B cell (primary cell): ENCODE data around the gene SLC9A9. TPM values are rescaled to one million over a fixed set of nuclear protein-coding genes. Genes with fewer than 3 reads are reported as not detected.

Experiments
- ATAC-seq: fragments of 200-7000 bp; cut with Tn5 transposase; one replicate; pipeline ENCODE4 v1.10.0; 2021; ENCODE audit warnings: low read depth, mild to moderate bottlenecking, moderate number of reproducible peaks, moderate library complexity
- CTCF ChIA-PET: fragments of 350-600 bp; sonication (Branson Sonifier 250); formaldehyde crosslinking; loops from one replicate; lab custom pipeline; 2021; ENCODE audit warnings: antibody characterized with exemption, inconsistent platforms; lab: Charles Lee
- POLR2A ChIA-PET: fragments of 350-600 bp; sonication (Branson Sonifier 250); formaldehyde crosslinking; loops from one replicate; lab custom pipeline; 2021; ENCODE audit warnings: antibody characterized with exemption; lab: Charles Lee
- DNase-seq: peaks from one replicate; pipeline ENCODE4 v3.0.0; 2013
- H2AFZ ChIP-seq: 2 replicates; pipeline ENCODE4 v1.6.1; 2012; ENCODE audit warnings: mild to moderate bottlenecking, low read depth, low read length; ENCODE audit not compliant: insufficient read depth, poor library complexity, severe bottlenecking
- H3K27ac ChIP-seq, 2 donors: 1 replicate in 1 of 2; 2 replicates in 1 of 2; pipeline ENCODE4 v1.5.1; 2012 to 2013; ENCODE audit warnings: low read length in 2 of 2, mild to moderate bottlenecking in 2 of 2, moderate library complexity in 1 of 2
- H3K27me3 ChIP-seq, 4 experiments: fragments of 200-600 bp in 1 of 4; sonication (generic) in 1 of 4; replicated peaks in 1 of 4; 1 replicate in 2 of 4; 2 replicates in 2 of 4; pipeline versions ENCODE4 v1.6.1 to v1.7.0; 2013 to 2016; ENCODE audit warnings: low read length in 3 of 4, mild to moderate bottlenecking in 2 of 4, mixed read lengths in 1 of 4, moderate library complexity in 1 of 4; ENCODE audit not compliant: insufficient read depth in 4 of 4, control insufficient read depth in 3 of 4; ENCODE audit errors: control extremely low read depth in 1 of 4
- H3K36me3 ChIP-seq, 2 experiments: replicated peaks in 1 of 2; 1 replicate in 1 of 2; 2 replicates in 1 of 2; pipeline versions ENCODE4 v1.6.1 to v1.7.1; 2013; ENCODE audit warnings: low read length in 1 of 2; ENCODE audit not compliant: insufficient read depth in 2 of 2, control insufficient read depth in 1 of 2; ENCODE audit errors: control extremely low read depth in 1 of 2, extremely low read depth in 1 of 2
- H3K4me1 ChIP-seq, 2 donors: fragments of 200-600 bp in 1 of 2; sonication (generic) in 1 of 2; 1 replicate in 1 of 2; 2 replicates in 1 of 2; pipeline versions ENCODE4 v1.5.1 to v1.6.1; 2013 to 2017; ENCODE audit warnings: low read length in 2 of 2; ENCODE audit not compliant: control insufficient read depth in 2 of 2, insufficient read depth in 2 of 2
- H3K4me2 ChIP-seq: replicated peaks from 2 replicates; pipeline ENCODE3; 2012; ENCODE audit warnings: mild to moderate bottlenecking, low read depth, low read length; ENCODE audit not compliant: poor library complexity, severe bottlenecking
- H3K4me3 ChIP-seq, 5 experiments: fragments of 200-600 bp in 1 of 5; sonication (generic) in 1 of 5; 1 replicate in 3 of 5; 2 replicates in 2 of 5; pipeline versions ENCODE4 v1.5.1 to v1.7.0; 2011 to 2016; ENCODE audit warnings: low read length in 4 of 5, mild to moderate bottlenecking in 4 of 5, low read depth in 2 of 5, control low read depth in 1 of 5, moderate library complexity in 1 of 5; ENCODE audit not compliant: insufficient read depth in 1 of 5; ENCODE audit errors: control extremely low read depth in 1 of 5, extremely low read depth in 1 of 5
- H3K79me2 ChIP-seq: fragments of 200-600 bp; sonication (generic); one replicate; pipeline ENCODE4 v1.6.0; 2016; ENCODE audit warnings: low read length; ENCODE audit not compliant: control insufficient read depth, insufficient read depth
- H3K9ac ChIP-seq: fragments of 200-600 bp; sonication (generic); 2 replicates; pipeline ENCODE4 v1.6.1; 2017; ENCODE audit warnings: mild to moderate bottlenecking, low read length, moderate library complexity
- H3K9me3 ChIP-seq, 3 donors: one replicate each; pipeline versions ENCODE4 v1.6.1 to v1.7.1; 2013; ENCODE audit warnings: low read length in 2 of 3; ENCODE audit not compliant: control insufficient read depth in 2 of 3, insufficient read depth in 1 of 3; ENCODE audit errors: control extremely low read depth in 1 of 3
- H4K20me1 ChIP-seq: 2 replicates; pipeline ENCODE4 v1.6.0; 2012; ENCODE audit warnings: mild to moderate bottlenecking, low read length; ENCODE audit not compliant: insufficient read depth, control insufficient read depth, poor library complexity, severe bottlenecking
- H3K27ac Mint-ChIP-seq: one replicate; pipeline ENCODE4 v1.8.0; 2021; ENCODE audit warnings: mixed read lengths
- H3K27me3 Mint-ChIP-seq: one replicate; pipeline ENCODE4 v1.8.0; 2021; ENCODE audit warnings: mixed read lengths
- H3K4me1 Mint-ChIP-seq: one replicate; pipeline ENCODE4 v1.8.0; 2021; ENCODE audit warnings: mixed read lengths
- H3K4me3 Mint-ChIP-seq: one replicate; pipeline ENCODE4 v1.8.0; 2021; ENCODE audit warnings: mixed read lengths
- H3K9me3 Mint-ChIP-seq: one replicate; pipeline ENCODE4 v1.8.0; 2022; ENCODE audit warnings: mixed read lengths; ENCODE audit not compliant: insufficient read depth
- CTCF ChIP-seq: fragments of 200-600 bp; IDR thresholded peaks from one replicate; pipeline ENCODE4 v1.8.0; 2022; ENCODE audit warnings: antibody characterized with exemption, mild to moderate bottlenecking
- EZH2 ChIP-seq: IDR thresholded peaks from 2 replicates; pipeline ENCODE4 v1.6.1; 2012; ENCODE audit warnings: borderline replicate concordance, low read depth, mild to moderate bottlenecking, moderate library complexity, low read length; ENCODE audit not compliant: insufficient read depth, poor library complexity, severe bottlenecking
- WGBS: methylation state at CpG from one replicate; pipeline ENCODE4 v1.1.5; 2013; ENCODE audit warnings: missing lambda C conversion rate; ENCODE audit not compliant: insufficient coverage; 5-methylcytosine and 5-hydroxymethylcytosine counted together
- intact Hi-C: fragments of 100-400 bp; cut with micrococcal nuclease; formaldehyde crosslinking; loops from one replicate; pipeline ENCODE4 v1.10.0; 2022
- polyA minus RNA-seq: library from RNA; depleted of rRNA, polyadenylated mRNA; stranded (reverse); fragments of >200 nt; gene quantifications from 2 replicates; pipeline ENCODE4 v1.2.3, GENCODE V29; 2012
- polyA plus RNA-seq: library from polyadenylated mRNA; depleted of rRNA; stranded (reverse); fragments of >200 nt; gene quantifications from 2 replicates; pipeline ENCODE4 v1.2.3, GENCODE V29; 2012
- total RNA-seq, 2 donors: library from RNA; stranded (reverse); fragments of 120-200 nt in 1 of 2; gene quantifications; 1 replicate in 1 of 2; 2 replicates in 1 of 2; pipeline versions ENCODE4 v1.2.3 to v1.2.4, GENCODE V29; 2013 to 2022

SLC9A9 gene
- total RNA-seq (17.3 and 18.7 TPM in 2 replicates), polyA plus RNA-seq (7.7 and 8.9 TPM in 2 replicates), polyA minus RNA-seq (9.4 and 12.4 TPM in 2 replicates)
- total RNA-seq (2013): 25.7 TPM

GRCh38 chr3:143847787-143848631, at the start of gene SLC9A9:
SLC9A9 (minus strand) TSS chr3:143848468; CDS start chr3:143848322, 146 bp downstream.
- peaks cover 51% of the 10 kb centered on the region for H3K4me1 Mint-ChIP-seq
- 0% methylated on average over 11 of the region's 15 CpGs for WGBS
- no peaks in the 10 kb centered on the region for H3K27me3 ChIP-seq

More at GRCh38 chr3:143847787-143848631, at the start of gene SLC9A9:
- POLR2A ChIA-PET: no interaction called here
- no peaks in the 10 kb centered on the region for H3K36me3 ChIP-seq
- CTCF ChIA-PET: interaction anchor here (0.7 to 1.8 kb wide), 3 partner anchors 13 to 72 kb away, joined by 3 to 5 read pairs (median 4); no protein-coding TSS in a partner anchor
- H3K9me3 Mint-ChIP-seq: no peaks in the 10 kb centered on the region
- H3K4me3 ChIP-seq: peak within 1 kb of the TSS; percentile 60 to 99 (median 95)
- peak within 1 kb of the TSS; percentile 95 for H3K9ac ChIP-seq
- H3K4me2 ChIP-seq: peak within 1 kb of the TSS; percentile 77
- peak within 1 kb of the TSS; percentile 89 for H2AFZ ChIP-seq
- peak within 1 kb of the TSS; percentile 99 for H3K4me3 Mint-ChIP-seq
- no peaks in the 10 kb centered on the region for H3K9me3 ChIP-seq
- H3K4me1 ChIP-seq: peaks cover 8 to 15% of the 10 kb centered on the region in 2 donors
- DNase-seq (peak; percentile 61), ATAC-seq (peak; percentile 85)
- no peak for TF ChIP-seq CTCF
- no peak for TF ChIP-seq EZH2
- no peaks in the 10 kb centered on the region for H3K27me3 Mint-ChIP-seq
- no peaks in the 10 kb centered on the region for H4K20me1 ChIP-seq
- peak within 1 kb of the TSS; percentile 95 for H3K27ac Mint-ChIP-seq
- peaks cover 14% of the 10 kb centered on the region for H3K79me2 ChIP-seq
- peak within 1 kb of the TSS; percentile 27 to 86 for H3K27ac ChIP-seq
- intact Hi-C loops: loop anchor here (1.0 to 2.0 kb wide), 3 partner anchors 73 to 727 kb away; partner anchors contain the start of gene DIPK2A
